GM12878 (cell line): ENCODE results near the gene DTNA. TPM values are rescaled to one million over a fixed set of nuclear protein-coding genes. Genes with fewer than 3 reads are reported as not detected.

ENCODE experiments used
- ATAC-seq: fragments of 200-7000 bp; cut with Tn5 transposase; 3 replicates; pipeline ENCODE4 v1.9.1; 2020; ENCODE audit warnings: mild to moderate bottlenecking, moderate library complexity
- BruUV-seq: library from RNA; stranded (reverse); fragments of 400-500 nt; replicated peaks from 2 replicates; lab custom pipeline; 2021; lab: Mats Ljungman, UMichigan
- CTCF ChIA-PET: fragments of 300-600 bp; sonication (Branson Sonifier 250); formaldehyde crosslinking; extraction: SDS; loops from one replicate; lab custom pipeline; 2021; ENCODE audit warnings: inconsistent platforms; lab: Yijun Ruan, JAX
- POLR2A ChIA-PET: fragments of 350-600 bp; formaldehyde crosslinking; extraction: SDS; loops from one replicate; lab custom pipeline; 2021; ENCODE audit warnings: inconsistent platforms; lab: Charles Lee
- RAD21 ChIA-PET: fragments of 300-600 bp; sonication (Branson Sonifier 250); formaldehyde crosslinking; loops from one replicate; lab custom pipeline; 2023; ENCODE audit warnings: antibody characterized with exemption; ENCODE audit not compliant: unreplicated experiment; lab: Charles Lee
- SMC1A ChIA-PET: fragments of 300-600 bp; sonication (Branson Sonifier 250); formaldehyde crosslinking; loops from one replicate; lab custom pipeline; 2023; ENCODE audit not compliant: unreplicated experiment, uncharacterized antibody; lab: Charles Lee
- DNase-seq: peaks from one replicate; pipeline ENCODE4 v3.0.0-alpha.2; 2011; ENCODE audit warnings: low read depth, low spot score
- FAIRE-seq: peaks from 3 replicates; lab custom pipeline; 2011; peaks lifted over from hg19 to GRCh38; lab: Jason Lieb, UNC
- H2AFZ ChIP-seq: 2 replicates; pipeline ENCODE4 v1.6.0; 2011; ENCODE audit warnings: low read depth, low read length, control low read depth; ENCODE audit not compliant: control insufficient read depth
- H3K27ac ChIP-seq: 2 replicates; pipeline ENCODE4 v1.5.1; 2011; ENCODE audit warnings: control low read depth; ENCODE audit not compliant: control insufficient read depth, insufficient read depth
- H3K27me3 ChIP-seq, 2 experiments: replicated peaks in 1 of 2; 2 replicates each; pipeline versions ENCODE4 v1.6.0 to v1.6.1; 2011; ENCODE audit warnings: low read length in 1 of 2; ENCODE audit not compliant: control insufficient read depth in 2 of 2, insufficient read depth in 2 of 2
- H3K36me3 ChIP-seq, 2 experiments: 2 replicates each; pipeline ENCODE4 v1.5.1; 2011; ENCODE audit warnings: low read length in 1 of 2; ENCODE audit not compliant: control insufficient read depth in 2 of 2, insufficient read depth in 2 of 2
- H3K4me1 ChIP-seq: 2 replicates; pipeline ENCODE4 v1.6.1; 2011; ENCODE audit warnings: mild to moderate bottlenecking, low read length, moderate library complexity, mixed read lengths; ENCODE audit not compliant: control insufficient read depth, insufficient read depth
- H3K4me2 ChIP-seq: 2 replicates; pipeline ENCODE4 v1.6.0; 2011; ENCODE audit warnings: control low read depth; ENCODE audit not compliant: control insufficient read depth, insufficient read depth
- H3K4me3 ChIP-seq: fragments of 200-600 bp; sonication (generic); 2 replicates; pipeline ENCODE4 v1.5.1; 2016
- H3K79me2 ChIP-seq: 2 replicates; pipeline ENCODE4 v1.6.0; 2011; ENCODE audit warnings: low read length; ENCODE audit not compliant: control insufficient read depth, insufficient read depth
- H3K9ac ChIP-seq: 2 replicates; pipeline ENCODE4 v1.8.0; 2011; ENCODE audit warnings: low read length, control low read depth, mixed read lengths; ENCODE audit not compliant: control insufficient read depth, insufficient read depth
- H3K9me3 ChIP-seq: replicated peaks from 3 replicates; pipeline ENCODE4 v1.5.1; 2011; ENCODE audit warnings: mild to moderate bottlenecking, low read length; ENCODE audit not compliant: control insufficient read depth, insufficient read depth
- H4K20me1 ChIP-seq: 2 replicates; pipeline ENCODE4 v1.6.0; 2011; ENCODE audit not compliant: control insufficient read depth, insufficient read depth
- CBX3 ChIP-seq: fragments of 200-600 bp; sonication (generic); IDR thresholded peaks from 2 replicates; pipeline ENCODE4 v1.6.1; 2016; ENCODE audit warnings: low read depth, borderline replicate concordance
- CREM ChIP-seq: IDR thresholded peaks from 2 replicates; pipeline ENCODE4 v1.6.1; 2014; ENCODE audit warnings: antibody characterized with exemption, low read depth
- NFXL1 ChIP-seq: fragments of 450-650 bp; IDR thresholded peaks from 2 replicates; pipeline ENCODE4 v1.6.1; 2017; ENCODE audit warnings: antibody characterized with exemption, mild to moderate bottlenecking, borderline replicate concordance
- NR2C1 ChIP-seq: fragments of 450-650 bp; IDR thresholded peaks from 2 replicates; pipeline ENCODE4 v1.6.1; 2017; ENCODE audit warnings: antibody characterized with exemption, mild to moderate bottlenecking, moderate library complexity
- POLR2A ChIP-seq: IDR thresholded peaks from 2 replicates; pipeline ENCODE4 v1.6.1; 2011; ENCODE audit warnings: low read depth, mild to moderate bottlenecking, low read length
- POLR2AphosphoS2 ChIP-seq: IDR thresholded peaks from 2 replicates; pipeline ENCODE4 v1.6.1; 2011; ENCODE audit warnings: low read depth, mild to moderate bottlenecking, low read length, improper control_type of control experiment, moderate library complexity
- RAD51 ChIP-seq: fragments of 450-650 bp; IDR thresholded peaks from 2 replicates; pipeline ENCODE4 v1.6.1; 2016; ENCODE audit warnings: moderate library complexity, mild to moderate bottlenecking, inconsistent platforms
- TCF3 ChIP-seq: IDR thresholded peaks from 2 replicates; pipeline ENCODE4 v1.6.1; 2012; ENCODE audit warnings: low read depth, mild to moderate bottlenecking, low read length, borderline replicate concordance; ENCODE audit not compliant: insufficient read depth
- ZSCAN29 ChIP-seq: fragments of 450-650 bp; IDR thresholded peaks from 2 replicates; pipeline ENCODE4 v1.6.1; 2017; ENCODE audit warnings: mild to moderate bottlenecking, moderate library complexity
- WGBS: methylation state at CpG from one replicate; pipeline ENCODE4 v1.1.6; 2016; ENCODE audit warnings: low lambda C conversion rate; ENCODE audit not compliant: insufficient replicate concordance, insufficient coverage; ENCODE audit errors: missing lambda C conversion rate; 5-methylcytosine and 5-hydroxymethylcytosine counted together
- in situ Hi-C: fragments of 300-500 bp; cut with MboI; formaldehyde crosslinking; loops from 9 replicates; pipeline ENCODE4 v1.14.3; 2018; ENCODE audit warnings: mixed read lengths
- intact Hi-C: fragments of 100-400 bp; cut with micrococcal nuclease; formaldehyde crosslinking; loops from one replicate; pipeline ENCODE4 v1.14.2; 2022; ENCODE audit not compliant: unreplicated experiment
- polyA plus RNA-seq, 11 experiments: library from polyadenylated mRNA; depleted of rRNA in 4 of 11; unstranded in 6 of 11; stranded (reverse) in 5 of 11; fragments of >200 nt; fragmentation: Nextera tagmentation in 4 of 11; fragmentation: Illumina TruSeq in 1 of 11; extraction: Ambion mirVana in 4 of 11; extraction: Trizol in 1 of 11; gene quantifications; 1 replicate in 1 of 11; 2 replicates in 10 of 11; pipeline versions ENCODE4 v1.2.1 to v1.2.3, GENCODE V29; 2011 to 2016; ENCODE audit warnings: inconsistent platforms in 2 of 11, missing spikeins in 2 of 11, low read depth in 1 of 11
- total RNA-seq, 4 experiments: library from RNA; depleted of rRNA in 3 of 4; stranded (reverse); fragments of >200 nt in 3 of 4; fragmentation: Illumina TruSeq in 1 of 4; extraction: Trizol in 1 of 4; gene quantifications; 2 replicates each; pipeline versions ENCODE4 v1.2.1 to v1.2.3, GENCODE V29; 2013 to 2021
- TF ChIP-seq, protein P1 (sequence below): fragments of 450-650 bp; IDR thresholded peaks from 2 replicates; pipeline ENCODE4 v1.6.1; 2017; ENCODE audit warnings: mild to moderate bottlenecking
- TF ChIP-seq, protein P2 (sequence below): IDR thresholded peaks from 2 replicates; pipeline ENCODE4 v1.6.1; 2011; ENCODE audit warnings: mild to moderate bottlenecking, low read depth, low read length, moderate library complexity; ENCODE audit not compliant: insufficient replicate concordance

The DTNA gene
- total and polyA plus RNA-seq, 10 of the 15 experiments (the other 5 are each of a cell fraction or from before 2014, with no cell fraction given), result 0.26 to 8.6 (median 0.53) TPM

DNA sequence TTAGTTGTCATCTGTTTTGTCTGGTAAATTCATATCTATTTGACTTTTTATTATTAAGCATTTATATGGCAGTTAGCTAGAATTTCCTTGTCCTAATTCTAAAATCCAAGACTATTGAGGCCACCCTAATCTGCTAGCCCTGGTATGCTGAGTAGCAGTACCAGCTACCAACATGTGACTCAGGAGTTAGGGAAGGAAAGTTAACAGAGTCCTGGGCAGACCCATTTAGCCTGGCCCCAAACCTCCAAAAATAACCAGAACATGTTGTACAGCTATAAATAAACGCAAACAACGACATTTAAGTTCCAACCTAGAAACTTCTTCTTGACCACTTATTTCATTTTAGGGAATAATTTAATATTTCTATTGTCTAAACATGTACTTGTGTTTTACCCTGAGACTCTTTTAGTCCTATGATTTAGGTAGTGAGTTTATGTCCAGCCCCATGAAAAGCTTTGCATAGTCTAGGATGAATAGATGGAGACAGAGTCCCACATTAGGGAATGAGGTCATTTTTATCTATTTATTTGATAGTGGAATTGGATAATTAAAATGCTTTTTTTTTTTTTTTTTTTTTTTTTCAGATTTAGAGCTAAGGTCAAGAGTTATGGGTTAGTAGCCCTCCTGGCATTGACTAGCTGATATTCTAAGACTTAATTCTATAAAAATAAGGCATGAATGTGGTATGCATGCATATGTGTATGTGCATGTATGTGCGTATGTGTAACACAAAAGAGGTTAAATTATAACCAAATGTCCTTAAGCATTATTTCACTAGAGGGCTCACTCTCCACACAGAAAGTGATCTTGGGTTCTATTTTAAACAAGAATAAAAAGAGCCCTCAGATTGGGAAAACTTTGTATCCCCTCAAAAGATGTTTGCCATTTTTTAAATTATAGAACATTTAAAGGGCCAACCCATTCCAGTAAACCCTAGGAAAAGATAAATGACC, 171.1 kb downstream of the DTNA start (continued):
- no peak for TF ChIP-seq RAD51
- no peak for TF ChIP-seq TCF3
- no peak for TF ChIP-seq NFXL1
- TF ChIP-seq CREM, result no peak
- TF ChIP-seq, protein P1, sequence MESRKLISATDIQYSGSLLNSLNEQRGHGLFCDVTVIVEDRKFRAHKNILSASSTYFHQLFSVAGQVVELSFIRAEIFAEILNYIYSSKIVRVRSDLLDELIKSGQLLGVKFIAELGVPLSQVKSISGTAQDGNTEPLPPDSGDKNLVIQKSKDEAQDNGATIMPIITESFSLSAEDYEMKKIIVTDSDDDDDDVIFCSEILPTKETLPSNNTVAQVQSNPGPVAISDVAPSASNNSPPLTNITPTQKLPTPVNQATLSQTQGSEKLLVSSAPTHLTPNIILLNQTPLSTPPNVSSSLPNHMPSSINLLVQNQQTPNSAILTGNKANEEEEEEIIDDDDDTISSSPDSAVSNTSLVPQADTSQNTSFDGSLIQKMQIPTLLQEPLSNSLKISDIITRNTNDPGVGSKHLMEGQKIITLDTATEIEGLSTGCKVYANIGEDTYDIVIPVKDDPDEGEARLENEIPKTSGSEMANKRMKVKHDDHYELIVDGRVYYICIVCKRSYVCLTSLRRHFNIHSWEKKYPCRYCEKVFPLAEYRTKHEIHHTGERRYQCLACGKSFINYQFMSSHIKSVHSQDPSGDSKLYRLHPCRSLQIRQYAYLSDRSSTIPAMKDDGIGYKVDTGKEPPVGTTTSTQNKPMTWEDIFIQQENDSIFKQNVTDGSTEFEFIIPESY, result no peak
- no peak for TF ChIP-seq ZSCAN29
- TF ChIP-seq POLR2AphosphoS2, result no peak

GRCh38 chr18:34884436-34884835, 174.3 kb downstream of the DTNA start:
- ChIA-PET CTCF (interaction anchor here (0.6 kb wide), 1 partner anchor 1457 kb away, joined by 3 read pairs; no protein-coding TSS in a partner anchor), POLR2A (no interaction called here), RAD21 (no interaction called here), SMC1A (no interaction called here)
- no TSS peak for BruUV-seq
- H4K20me1 ChIP-seq, result no peaks in the 10 kb centered on the region
- H2AFZ ChIP-seq, result no peak overlapping the region
- no peaks in the 10 kb centered on the region for H3K79me2 ChIP-seq
- no peaks in the 10 kb centered on the region for H3K36me3 ChIP-seq
- TF ChIP-seq POLR2A, result no peak
- no peak for TF ChIP-seq NR2C1
- no peak for TF ChIP-seq CBX3
- TF ChIP-seq, protein P2, sequence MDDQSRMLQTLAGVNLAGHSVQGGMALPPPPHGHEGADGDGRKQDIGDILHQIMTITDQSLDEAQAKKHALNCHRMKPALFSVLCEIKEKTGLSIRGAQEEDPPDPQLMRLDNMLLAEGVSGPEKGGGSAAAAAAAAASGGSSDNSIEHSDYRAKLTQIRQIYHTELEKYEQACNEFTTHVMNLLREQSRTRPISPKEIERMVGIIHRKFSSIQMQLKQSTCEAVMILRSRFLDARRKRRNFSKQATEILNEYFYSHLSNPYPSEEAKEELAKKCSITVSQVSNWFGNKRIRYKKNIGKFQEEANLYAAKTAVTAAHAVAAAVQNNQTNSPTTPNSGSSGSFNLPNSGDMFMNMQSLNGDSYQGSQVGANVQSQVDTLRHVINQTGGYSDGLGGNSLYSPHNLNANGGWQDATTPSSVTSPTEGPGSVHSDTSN, result no peak
- intact Hi-C loops (no loop called here), in situ Hi-C loops (no loop called here)
- no peak for ATAC-seq
- no peaks in the 10 kb centered on the region for H3K27me3 ChIP-seq
- H3K27ac ChIP-seq, result no peak overlapping the region
- no peak overlapping the region for H3K9ac ChIP-seq
- DNase-seq, result no peak
- no peak overlapping the region for H3K4me3 ChIP-seq
- no peaks in the 10 kb centered on the region for H3K4me1 ChIP-seq
- 23% methylated on average over 6 of the region's 6 CpGs for WGBS
- FAIRE-seq, result no peak
- no peaks in the 10 kb centered on the region for H3K9me3 ChIP-seq
- H3K4me2 ChIP-seq, result no peak overlapping the region
